H1 (cell line): Measurements from ENCODE around the gene SLC8B1. TPM values are rescaled to one million over a fixed set of nuclear protein-coding genes. Genes with fewer than 3 reads are reported as not detected.
A peak's percentile ranks its signal among the peaks of the same experiment; 100 is the strongest.

Experiments used
- RAD21 ChIP-seq, 2 experiments: IDR thresholded peaks in 1 of 2; conservative IDR thresholded peaks in 1 of 2; 2 replicates each; pipeline ENCODE4 v1.6.1; 2011; ENCODE audit warnings: low read depth in 2 of 2, low read length in 2 of 2, improper control_type of control experiment in 1 of 2, inconsistent platforms in 1 of 2, mild to moderate bottlenecking in 1 of 2, moderate library complexity in 1 of 2
- SIN3A ChIP-seq, 2 experiments: IDR thresholded peaks in 1 of 2; conservative IDR thresholded peaks in 1 of 2; 2 replicates each; pipeline ENCODE4 v1.6.1; 2011 to 2012; ENCODE audit warnings: low read length in 2 of 2, improper control_type of control experiment in 1 of 2, low read depth in 1 of 2, mild to moderate bottlenecking in 1 of 2
- SP1 ChIP-seq: IDR thresholded peaks from 2 replicates; pipeline ENCODE4 v1.6.1; 2011; ENCODE audit warnings: low read depth, low read length
- polyA plus RNA-seq, 7 experiments: library from polyadenylated mRNA; depleted of rRNA in 3 of 7; stranded (reverse) in 5 of 7; unstranded in 2 of 7; fragments of >200 nt in 5 of 7; fragments of 200-250 nt in 2 of 7; gene quantifications; 1 replicate in 5 of 7; 2 replicates in 1 of 7; 4 replicates in 1 of 7; pipeline versions ENCODE4 v1.2.1 to v1.2.3, GENCODE V29; 2011 to 2013; ENCODE audit warnings: missing spikeins in 2 of 7, mixed read lengths in 2 of 7
- total RNA-seq: library from RNA; stranded (reverse); fragmentation: NEBNext Ultra II Directional; extraction: Animal tissue kit (Norgen Biotek cat#: 25700); gene quantifications from 2 replicates; pipeline ENCODE4 v1.2.1, GENCODE V29; 2021
- TF ChIP-seq, protein P1 (sequence below): fragments of 300-600 bp; sonication (generic); IDR thresholded peaks from 2 replicates; pipeline ENCODE4 v1.7.1; 2012; ENCODE audit warnings: low read length, moderate library complexity, mild to moderate bottlenecking, inconsistent platforms; ENCODE audit not compliant: insufficient replicate concordance
- TF ChIP-seq, protein P2 (sequence below): IDR thresholded peaks from 2 replicates; pipeline ENCODE4 v1.6.1; 2012; ENCODE audit warnings: low read length, inconsistent platforms
- TF ChIP-seq, protein P3 (sequence below): IDR thresholded peaks from 2 replicates; pipeline ENCODE4 v1.6.1; 2012; ENCODE audit warnings: inconsistent platforms

Gene SLC8B1
- total and polyA plus RNA-seq, 2 of the 8 experiments (the other 6 are each of a cell fraction or from before 2014, with no cell fraction given): 11.2 to 19.1 TPM

GRCh38 chr12:113273053-113273725 lies 61.7 kb downstream of the SLC8B1 start (continued):
- TF ChIP-seq, protein P1, sequence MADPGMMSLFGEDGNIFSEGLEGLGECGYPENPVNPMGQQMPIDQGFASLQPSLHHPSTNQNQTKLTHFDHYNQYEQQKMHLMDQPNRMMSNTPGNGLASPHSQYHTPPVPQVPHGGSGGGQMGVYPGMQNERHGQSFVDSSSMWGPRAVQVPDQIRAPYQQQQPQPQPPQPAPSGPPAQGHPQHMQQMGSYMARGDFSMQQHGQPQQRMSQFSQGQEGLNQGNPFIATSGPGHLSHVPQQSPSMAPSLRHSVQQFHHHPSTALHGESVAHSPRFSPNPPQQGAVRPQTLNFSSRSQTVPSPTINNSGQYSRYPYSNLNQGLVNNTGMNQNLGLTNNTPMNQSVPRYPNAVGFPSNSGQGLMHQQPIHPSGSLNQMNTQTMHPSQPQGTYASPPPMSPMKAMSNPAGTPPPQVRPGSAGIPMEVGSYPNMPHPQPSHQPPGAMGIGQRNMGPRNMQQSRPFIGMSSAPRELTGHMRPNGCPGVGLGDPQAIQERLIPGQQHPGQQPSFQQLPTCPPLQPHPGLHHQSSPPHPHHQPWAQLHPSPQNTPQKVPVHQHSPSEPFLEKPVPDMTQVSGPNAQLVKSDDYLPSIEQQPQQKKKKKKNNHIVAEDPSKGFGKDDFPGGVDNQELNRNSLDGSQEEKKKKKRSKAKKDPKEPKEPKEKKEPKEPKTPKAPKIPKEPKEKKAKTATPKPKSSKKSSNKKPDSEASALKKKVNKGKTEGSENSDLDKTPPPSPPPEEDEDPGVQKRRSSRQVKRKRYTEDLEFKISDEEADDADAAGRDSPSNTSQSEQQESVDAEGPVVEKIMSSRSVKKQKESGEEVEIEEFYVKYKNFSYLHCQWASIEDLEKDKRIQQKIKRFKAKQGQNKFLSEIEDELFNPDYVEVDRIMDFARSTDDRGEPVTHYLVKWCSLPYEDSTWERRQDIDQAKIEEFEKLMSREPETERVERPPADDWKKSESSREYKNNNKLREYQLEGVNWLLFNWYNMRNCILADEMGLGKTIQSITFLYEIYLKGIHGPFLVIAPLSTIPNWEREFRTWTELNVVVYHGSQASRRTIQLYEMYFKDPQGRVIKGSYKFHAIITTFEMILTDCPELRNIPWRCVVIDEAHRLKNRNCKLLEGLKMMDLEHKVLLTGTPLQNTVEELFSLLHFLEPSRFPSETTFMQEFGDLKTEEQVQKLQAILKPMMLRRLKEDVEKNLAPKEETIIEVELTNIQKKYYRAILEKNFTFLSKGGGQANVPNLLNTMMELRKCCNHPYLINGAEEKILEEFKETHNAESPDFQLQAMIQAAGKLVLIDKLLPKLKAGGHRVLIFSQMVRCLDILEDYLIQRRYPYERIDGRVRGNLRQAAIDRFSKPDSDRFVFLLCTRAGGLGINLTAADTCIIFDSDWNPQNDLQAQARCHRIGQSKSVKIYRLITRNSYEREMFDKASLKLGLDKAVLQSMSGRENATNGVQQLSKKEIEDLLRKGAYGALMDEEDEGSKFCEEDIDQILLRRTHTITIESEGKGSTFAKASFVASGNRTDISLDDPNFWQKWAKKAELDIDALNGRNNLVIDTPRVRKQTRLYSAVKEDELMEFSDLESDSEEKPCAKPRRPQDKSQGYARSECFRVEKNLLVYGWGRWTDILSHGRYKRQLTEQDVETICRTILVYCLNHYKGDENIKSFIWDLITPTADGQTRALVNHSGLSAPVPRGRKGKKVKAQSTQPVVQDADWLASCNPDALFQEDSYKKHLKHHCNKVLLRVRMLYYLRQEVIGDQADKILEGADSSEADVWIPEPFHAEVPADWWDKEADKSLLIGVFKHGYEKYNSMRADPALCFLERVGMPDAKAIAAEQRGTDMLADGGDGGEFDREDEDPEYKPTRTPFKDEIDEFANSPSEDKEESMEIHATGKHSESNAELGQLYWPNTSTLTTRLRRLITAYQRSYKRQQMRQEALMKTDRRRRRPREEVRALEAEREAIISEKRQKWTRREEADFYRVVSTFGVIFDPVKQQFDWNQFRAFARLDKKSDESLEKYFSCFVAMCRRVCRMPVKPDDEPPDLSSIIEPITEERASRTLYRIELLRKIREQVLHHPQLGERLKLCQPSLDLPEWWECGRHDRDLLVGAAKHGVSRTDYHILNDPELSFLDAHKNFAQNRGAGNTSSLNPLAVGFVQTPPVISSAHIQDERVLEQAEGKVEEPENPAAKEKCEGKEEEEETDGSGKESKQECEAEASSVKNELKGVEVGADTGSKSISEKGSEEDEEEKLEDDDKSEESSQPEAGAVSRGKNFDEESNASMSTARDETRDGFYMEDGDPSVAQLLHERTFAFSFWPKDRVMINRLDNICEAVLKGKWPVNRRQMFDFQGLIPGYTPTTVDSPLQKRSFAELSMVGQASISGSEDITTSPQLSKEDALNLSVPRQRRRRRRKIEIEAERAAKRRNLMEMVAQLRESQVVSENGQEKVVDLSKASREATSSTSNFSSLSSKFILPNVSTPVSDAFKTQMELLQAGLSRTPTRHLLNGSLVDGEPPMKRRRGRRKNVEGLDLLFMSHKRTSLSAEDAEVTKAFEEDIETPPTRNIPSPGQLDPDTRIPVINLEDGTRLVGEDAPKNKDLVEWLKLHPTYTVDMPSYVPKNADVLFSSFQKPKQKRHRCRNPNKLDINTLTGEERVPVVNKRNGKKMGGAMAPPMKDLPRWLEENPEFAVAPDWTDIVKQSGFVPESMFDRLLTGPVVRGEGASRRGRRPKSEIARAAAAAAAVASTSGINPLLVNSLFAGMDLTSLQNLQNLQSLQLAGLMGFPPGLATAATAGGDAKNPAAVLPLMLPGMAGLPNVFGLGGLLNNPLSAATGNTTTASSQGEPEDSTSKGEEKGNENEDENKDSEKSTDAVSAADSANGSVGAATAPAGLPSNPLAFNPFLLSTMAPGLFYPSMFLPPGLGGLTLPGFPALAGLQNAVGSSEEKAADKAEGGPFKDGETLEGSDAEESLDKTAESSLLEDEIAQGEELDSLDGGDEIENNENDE: no peak
- peak in 1 of 2 experiments; percentile 58; a peak in 1 of 4 replicates for TF ChIP-seq SIN3A (conservative IDR thresholded peaks at IDR 0.05 in 1 of 2, IDR thresholded peaks at IDR 0.05 in 1 of 2; ENCODE audit: low read depth in 1 of 2, low read length in 2 of 2)
- peak; percentile 17 to 44; a peak in 3 of 4 replicates for TF ChIP-seq RAD21 (IDR thresholded peaks at IDR 0.05 in 1 of 2, conservative IDR thresholded peaks at IDR 0.05 in 1 of 2; ENCODE audit: low read depth in 2 of 2, low read length in 2 of 2)
- TF ChIP-seq, protein P2, sequence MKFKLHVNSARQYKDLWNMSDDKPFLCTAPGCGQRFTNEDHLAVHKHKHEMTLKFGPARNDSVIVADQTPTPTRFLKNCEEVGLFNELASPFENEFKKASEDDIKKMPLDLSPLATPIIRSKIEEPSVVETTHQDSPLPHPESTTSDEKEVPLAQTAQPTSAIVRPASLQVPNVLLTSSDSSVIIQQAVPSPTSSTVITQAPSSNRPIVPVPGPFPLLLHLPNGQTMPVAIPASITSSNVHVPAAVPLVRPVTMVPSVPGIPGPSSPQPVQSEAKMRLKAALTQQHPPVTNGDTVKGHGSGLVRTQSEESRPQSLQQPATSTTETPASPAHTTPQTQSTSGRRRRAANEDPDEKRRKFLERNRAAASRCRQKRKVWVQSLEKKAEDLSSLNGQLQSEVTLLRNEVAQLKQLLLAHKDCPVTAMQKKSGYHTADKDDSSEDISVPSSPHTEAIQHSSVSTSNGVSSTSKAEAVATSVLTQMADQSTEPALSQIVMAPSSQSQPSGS: no peak
- TF ChIP-seq, protein P3, sequence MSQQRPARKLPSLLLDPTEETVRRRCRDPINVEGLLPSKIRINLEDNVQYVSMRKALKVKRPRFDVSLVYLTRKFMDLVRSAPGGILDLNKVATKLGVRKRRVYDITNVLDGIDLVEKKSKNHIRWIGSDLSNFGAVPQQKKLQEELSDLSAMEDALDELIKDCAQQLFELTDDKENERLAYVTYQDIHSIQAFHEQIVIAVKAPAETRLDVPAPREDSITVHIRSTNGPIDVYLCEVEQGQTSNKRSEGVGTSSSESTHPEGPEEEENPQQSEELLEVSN: no peak
- no peak for TF ChIP-seq SP1
